ENCODE measurements around the gene TRIM54. TPM values are rescaled to one million over a fixed set of nuclear protein-coding genes. Genes with fewer than 3 reads are reported as not detected.

The TRIM54 gene
- total and polyA plus RNA-seq, 9 of the 15 experiments (the other 6 are each of a cell fraction or from before 2014, with no cell fraction given): not detected

DNA sequence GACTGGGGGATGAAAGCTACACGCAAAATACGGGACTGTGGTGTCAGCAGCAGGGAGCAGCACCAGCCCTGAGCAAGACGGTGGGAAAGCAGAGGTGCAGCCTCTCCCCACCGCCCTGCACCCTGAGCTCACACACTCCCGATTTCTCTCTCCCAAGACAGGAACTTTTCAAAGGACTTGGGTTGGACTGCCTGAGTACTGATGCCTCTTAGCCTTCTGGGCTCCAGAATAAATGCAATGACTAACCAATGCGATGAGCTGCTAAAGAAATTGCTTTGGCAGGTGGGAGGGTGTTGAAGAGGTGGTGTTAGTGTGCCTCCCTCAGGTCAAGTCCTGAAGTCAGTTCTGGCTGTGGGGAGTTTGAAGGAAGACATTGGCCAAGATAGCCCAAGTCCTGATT, 9.6 kb downstream of the TRIM54 start (continued):
- TF ChIP-seq, protein P1, sequence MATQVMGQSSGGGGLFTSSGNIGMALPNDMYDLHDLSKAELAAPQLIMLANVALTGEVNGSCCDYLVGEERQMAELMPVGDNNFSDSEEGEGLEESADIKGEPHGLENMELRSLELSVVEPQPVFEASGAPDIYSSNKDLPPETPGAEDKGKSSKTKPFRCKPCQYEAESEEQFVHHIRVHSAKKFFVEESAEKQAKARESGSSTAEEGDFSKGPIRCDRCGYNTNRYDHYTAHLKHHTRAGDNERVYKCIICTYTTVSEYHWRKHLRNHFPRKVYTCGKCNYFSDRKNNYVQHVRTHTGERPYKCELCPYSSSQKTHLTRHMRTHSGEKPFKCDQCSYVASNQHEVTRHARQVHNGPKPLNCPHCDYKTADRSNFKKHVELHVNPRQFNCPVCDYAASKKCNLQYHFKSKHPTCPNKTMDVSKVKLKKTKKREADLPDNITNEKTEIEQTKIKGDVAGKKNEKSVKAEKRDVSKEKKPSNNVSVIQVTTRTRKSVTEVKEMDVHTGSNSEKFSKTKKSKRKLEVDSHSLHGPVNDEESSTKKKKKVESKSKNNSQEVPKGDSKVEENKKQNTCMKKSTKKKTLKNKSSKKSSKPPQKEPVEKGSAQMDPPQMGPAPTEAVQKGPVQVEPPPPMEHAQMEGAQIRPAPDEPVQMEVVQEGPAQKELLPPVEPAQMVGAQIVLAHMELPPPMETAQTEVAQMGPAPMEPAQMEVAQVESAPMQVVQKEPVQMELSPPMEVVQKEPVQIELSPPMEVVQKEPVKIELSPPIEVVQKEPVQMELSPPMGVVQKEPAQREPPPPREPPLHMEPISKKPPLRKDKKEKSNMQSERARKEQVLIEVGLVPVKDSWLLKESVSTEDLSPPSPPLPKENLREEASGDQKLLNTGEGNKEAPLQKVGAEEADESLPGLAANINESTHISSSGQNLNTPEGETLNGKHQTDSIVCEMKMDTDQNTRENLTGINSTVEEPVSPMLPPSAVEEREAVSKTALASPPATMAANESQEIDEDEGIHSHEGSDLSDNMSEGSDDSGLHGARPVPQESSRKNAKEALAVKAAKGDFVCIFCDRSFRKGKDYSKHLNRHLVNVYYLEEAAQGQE (IDR thresholded peaks at IDR 0.05; ENCODE audit: borderline replicate concordance): peak; percentile 58; the same call in 1 of the 2 replicates
- TF ChIP-seq, protein P1 (CRISPR knock-in tag; IDR thresholded peaks at IDR 0.05; ENCODE audit: low read depth): no peak
- TF ChIP-seq SMC3 (conservative IDR thresholded peaks at IDR 0.05; ENCODE audit: insufficient read depth, low read depth, low read length): 0 out of 2 replicates have a peak, but pooled peaks have one; percentile 19
- TF ChIP-seq, protein P2, sequence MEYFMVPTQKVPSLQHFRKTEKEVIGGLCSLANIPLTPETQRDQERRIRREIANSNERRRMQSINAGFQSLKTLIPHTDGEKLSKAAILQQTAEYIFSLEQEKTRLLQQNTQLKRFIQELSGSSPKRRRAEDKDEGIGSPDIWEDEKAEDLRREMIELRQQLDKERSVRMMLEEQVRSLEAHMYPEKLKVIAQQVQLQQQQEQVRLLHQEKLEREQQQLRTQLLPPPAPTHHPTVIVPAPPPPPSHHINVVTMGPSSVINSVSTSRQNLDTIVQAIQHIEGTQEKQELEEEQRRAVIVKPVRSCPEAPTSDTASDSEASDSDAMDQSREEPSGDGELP (CRISPR knock-in tag; IDR thresholded peaks at IDR 0.05; ENCODE audit: borderline replicate concordance): 0 out of 2 replicates have a peak, but pooled peaks have one; percentile 18
- TF ChIP-seq PHF8 (IDR thresholded peaks at IDR 0.05; ENCODE audit: borderline replicate concordance, low read length): no peak
- TF ChIP-seq RAD21 (CRISPR knock-in tag; conservative IDR thresholded peaks at IDR 0.05 in 1 of 2, IDR thresholded peaks at IDR 0.05 in 1 of 2): peak; percentile 53 to 83
- TF ChIP-seq STAG1 (CRISPR knock-in tag; IDR thresholded peaks at IDR 0.05; ENCODE audit: borderline replicate concordance): peak; percentile 54; the same call in 1 of the 2 replicates
